HepG2 (cell line): Measurements from ENCODE around the gene ATP11A. TPM values are rescaled to one million over a fixed set of nuclear protein-coding genes. Genes with fewer than 3 reads are reported as not detected.

Source experiments
- CHD4 ChIP-seq: fragments of 200-600 bp; sonication (generic); IDR thresholded peaks from 2 replicates; pipeline ENCODE4 v1.7.0; 2017; ENCODE audit warnings: mild to moderate bottlenecking, low read length, borderline replicate concordance
- HNF1A ChIP-seq, 2 experiments: sonication (generic) in 1 of 2; formaldehyde crosslinking in 1 of 2; IDR thresholded peaks; 2 replicates each; pipeline versions ENCODE4 v1.4.0 to v1.6.1; 2016 to 2020; ENCODE audit warnings: borderline replicate concordance in 1 of 2, low read depth in 1 of 2, mild to moderate bottlenecking in 1 of 2, missing genetic modification reagents in 1 of 2
- RFX5 ChIP-seq: IDR thresholded peaks from 2 replicates; pipeline ENCODE4 v1.6.1; 2011; ENCODE audit warnings: low read depth, low read length, improper control_type of control experiment
- TCF7L2 ChIP-seq: IDR thresholded peaks from 2 replicates; pipeline ENCODE4 v1.6.1; 2011; ENCODE audit warnings: mild to moderate bottlenecking, low read depth, low read length, moderate library complexity
- TEAD3 ChIP-seq: optimal IDR thresholded peaks from 2 replicates; pipeline ENCODE3; 2016; ENCODE audit warnings: borderline replicate concordance
- TOE1 ChIP-seq: sonication (generic); formaldehyde crosslinking; IDR thresholded peaks from 2 replicates; pipeline ENCODE4 v1.4.0; 2020; ENCODE audit warnings: mild to moderate bottlenecking, missing genetic modification reagents
- U2AF1 ChIP-seq: fragments of 200-400 bp; formaldehyde crosslinking; optimal IDR thresholded peaks from 2 replicates; pipeline ENCODE3; 2017; ENCODE audit warnings: mild to moderate bottlenecking, low read depth, low read length
- ZNF557 ChIP-seq: sonication (generic); formaldehyde crosslinking; IDR thresholded peaks from 2 replicates; pipeline ENCODE4 v1.4.0; 2020; ENCODE audit warnings: missing genetic modification reagents
- ZNF737 ChIP-seq: sonication (generic); formaldehyde crosslinking; IDR thresholded peaks from 2 replicates; pipeline ENCODE4 v1.5.0; 2020; ENCODE audit warnings: missing genetic modification reagents, mild to moderate bottlenecking, borderline replicate concordance
- ZZZ3 ChIP-seq: sonication (generic); formaldehyde crosslinking; IDR thresholded peaks from 2 replicates; pipeline ENCODE4 v1.4.0; 2020; ENCODE audit warnings: missing genetic modification reagents, mild to moderate bottlenecking, borderline replicate concordance
- polyA plus RNA-seq, 8 experiments: library from polyadenylated mRNA; depleted of rRNA in 3 of 8; stranded (reverse) in 7 of 8; unstranded in 1 of 8; fragments of >200 nt; fragmentation: Illumina TruSeq in 4 of 8; extraction: Trizol in 4 of 8; gene quantifications; 2 replicates each; pipeline versions ENCODE4 v1.2.1 to v1.2.3, GENCODE V29; 2011 to 2016; ENCODE audit warnings: low read depth in 4 of 8, missing spikeins in 1 of 8, mixed read lengths in 1 of 8; ENCODE audit not compliant: insufficient read depth in 1 of 8
- total RNA-seq, 5 experiments: library from RNA; depleted of rRNA; stranded (reverse); fragments of >200 nt; fragmentation: Illumina TruSeq; extraction: Trizol; gene quantifications; 2 replicates each; pipeline ENCODE4 v1.2.3, GENCODE V29; 2016; ENCODE audit warnings: low read depth in 1 of 5
- TF ChIP-seq, protein P1 (sequence below): sonication (generic); formaldehyde crosslinking; conservative IDR thresholded peaks from 2 replicates; pipeline ENCODE4 v1.8.1; 2023; ENCODE audit warnings: missing genetic modification reagents
- TF ChIP-seq, protein P2 (sequence below): sonication (generic); formaldehyde crosslinking; conservative IDR thresholded peaks from 2 replicates; pipeline ENCODE4 v1.4.0; 2020; ENCODE audit warnings: missing genetic modification reagents
- TF ChIP-seq, protein P3 (sequence below): sonication (generic); formaldehyde crosslinking; IDR thresholded peaks from 2 replicates; pipeline ENCODE4 v1.4.0; 2020; ENCODE audit warnings: missing genetic modification reagents, borderline replicate concordance
- TF ChIP-seq, protein P4 (sequence below): sonication (generic); formaldehyde crosslinking; IDR thresholded peaks from 2 replicates; pipeline ENCODE4 v1.4.0; 2020; ENCODE audit warnings: missing genetic modification reagents

The ATP11A gene
- total and polyA plus RNA-seq, 2 of the 13 experiments (the other 11 are each of a cell fraction or from before 2014, with no cell fraction given): 18.4 to 20.1 TPM

GRCh38 chr13:112756967-112757758 lies 67.3 kb downstream of the ATP11A start (continued):
- TF ChIP-seq ZZZ3: no peak
- TF ChIP-seq TEAD3 (CRISPR knock-in tag): peak; percentile 70
- TF ChIP-seq, protein P1, sequence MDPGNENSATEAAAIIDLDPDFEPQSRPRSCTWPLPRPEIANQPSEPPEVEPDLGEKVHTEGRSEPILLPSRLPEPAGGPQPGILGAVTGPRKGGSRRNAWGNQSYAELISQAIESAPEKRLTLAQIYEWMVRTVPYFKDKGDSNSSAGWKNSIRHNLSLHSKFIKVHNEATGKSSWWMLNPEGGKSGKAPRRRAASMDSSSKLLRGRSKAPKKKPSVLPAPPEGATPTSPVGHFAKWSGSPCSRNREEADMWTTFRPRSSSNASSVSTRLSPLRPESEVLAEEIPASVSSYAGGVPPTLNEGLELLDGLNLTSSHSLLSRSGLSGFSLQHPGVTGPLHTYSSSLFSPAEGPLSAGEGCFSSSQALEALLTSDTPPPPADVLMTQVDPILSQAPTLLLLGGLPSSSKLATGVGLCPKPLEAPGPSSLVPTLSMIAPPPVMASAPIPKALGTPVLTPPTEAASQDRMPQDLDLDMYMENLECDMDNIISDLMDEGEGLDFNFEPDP: no peak
- peak; percentile 57 for TF ChIP-seq HNF1A (IDR thresholded peaks at IDR 0.05; ENCODE audit: low read depth)
- TF ChIP-seq HNF1A (CRISPR knock-in tag; IDR thresholded peaks at IDR 0.05; ENCODE audit: borderline replicate concordance): peak; percentile 57; the same call in 1 of the 2 replicates
- TF ChIP-seq CHD4: peak; percentile 32; the same call in 1 of the 2 replicates
- TF ChIP-seq, protein P2, sequence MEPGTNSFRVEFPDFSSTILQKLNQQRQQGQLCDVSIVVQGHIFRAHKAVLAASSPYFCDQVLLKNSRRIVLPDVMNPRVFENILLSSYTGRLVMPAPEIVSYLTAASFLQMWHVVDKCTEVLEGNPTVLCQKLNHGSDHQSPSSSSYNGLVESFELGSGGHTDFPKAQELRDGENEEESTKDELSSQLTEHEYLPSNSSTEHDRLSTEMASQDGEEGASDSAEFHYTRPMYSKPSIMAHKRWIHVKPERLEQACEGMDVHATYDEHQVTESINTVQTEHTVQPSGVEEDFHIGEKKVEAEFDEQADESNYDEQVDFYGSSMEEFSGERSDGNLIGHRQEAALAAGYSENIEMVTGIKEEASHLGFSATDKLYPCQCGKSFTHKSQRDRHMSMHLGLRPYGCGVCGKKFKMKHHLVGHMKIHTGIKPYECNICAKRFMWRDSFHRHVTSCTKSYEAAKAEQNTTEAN: peak; percentile 65
- TF ChIP-seq, protein P3, sequence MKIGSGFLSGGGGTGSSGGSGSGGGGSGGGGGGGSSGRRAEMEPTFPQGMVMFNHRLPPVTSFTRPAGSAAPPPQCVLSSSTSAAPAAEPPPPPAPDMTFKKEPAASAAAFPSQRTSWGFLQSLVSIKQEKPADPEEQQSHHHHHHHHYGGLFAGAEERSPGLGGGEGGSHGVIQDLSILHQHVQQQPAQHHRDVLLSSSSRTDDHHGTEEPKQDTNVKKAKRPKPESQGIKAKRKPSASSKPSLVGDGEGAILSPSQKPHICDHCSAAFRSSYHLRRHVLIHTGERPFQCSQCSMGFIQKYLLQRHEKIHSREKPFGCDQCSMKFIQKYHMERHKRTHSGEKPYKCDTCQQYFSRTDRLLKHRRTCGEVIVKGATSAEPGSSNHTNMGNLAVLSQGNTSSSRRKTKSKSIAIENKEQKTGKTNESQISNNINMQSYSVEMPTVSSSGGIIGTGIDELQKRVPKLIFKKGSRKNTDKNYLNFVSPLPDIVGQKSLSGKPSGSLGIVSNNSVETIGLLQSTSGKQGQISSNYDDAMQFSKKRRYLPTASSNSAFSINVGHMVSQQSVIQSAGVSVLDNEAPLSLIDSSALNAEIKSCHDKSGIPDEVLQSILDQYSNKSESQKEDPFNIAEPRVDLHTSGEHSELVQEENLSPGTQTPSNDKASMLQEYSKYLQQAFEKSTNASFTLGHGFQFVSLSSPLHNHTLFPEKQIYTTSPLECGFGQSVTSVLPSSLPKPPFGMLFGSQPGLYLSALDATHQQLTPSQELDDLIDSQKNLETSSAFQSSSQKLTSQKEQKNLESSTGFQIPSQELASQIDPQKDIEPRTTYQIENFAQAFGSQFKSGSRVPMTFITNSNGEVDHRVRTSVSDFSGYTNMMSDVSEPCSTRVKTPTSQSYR (CRISPR knock-in tag): peak; percentile 50; the same call in 1 of the 2 replicates
- TF ChIP-seq TCF7L2: peak; percentile 91
- peak; percentile 49; the same call in 1 of the 2 replicates for TF ChIP-seq TOE1 (CRISPR knock-in tag)
- no peak for TF ChIP-seq U2AF1
- TF ChIP-seq RFX5: no peak; the same call in 1 of the 2 replicates
- no peak for TF ChIP-seq ZNF737 (CRISPR knock-in tag)
- no peak for TF ChIP-seq ZNF557 (CRISPR knock-in tag)
- TF ChIP-seq, protein P4, sequence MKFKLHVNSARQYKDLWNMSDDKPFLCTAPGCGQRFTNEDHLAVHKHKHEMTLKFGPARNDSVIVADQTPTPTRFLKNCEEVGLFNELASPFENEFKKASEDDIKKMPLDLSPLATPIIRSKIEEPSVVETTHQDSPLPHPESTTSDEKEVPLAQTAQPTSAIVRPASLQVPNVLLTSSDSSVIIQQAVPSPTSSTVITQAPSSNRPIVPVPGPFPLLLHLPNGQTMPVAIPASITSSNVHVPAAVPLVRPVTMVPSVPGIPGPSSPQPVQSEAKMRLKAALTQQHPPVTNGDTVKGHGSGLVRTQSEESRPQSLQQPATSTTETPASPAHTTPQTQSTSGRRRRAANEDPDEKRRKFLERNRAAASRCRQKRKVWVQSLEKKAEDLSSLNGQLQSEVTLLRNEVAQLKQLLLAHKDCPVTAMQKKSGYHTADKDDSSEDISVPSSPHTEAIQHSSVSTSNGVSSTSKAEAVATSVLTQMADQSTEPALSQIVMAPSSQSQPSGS (CRISPR knock-in tag): peak; percentile 54; the same call in 1 of the 2 replicates
